KOPT-K1 (cell line): ENCODE measurements around the gene CLCA2.
"Not testable (repeated sequence)": the region's sequence is repeated elsewhere in the genome, so short reads cannot be mapped to it uniquely, and the experiment has no call there.

Experiments used
- H3K27ac ChIP-seq: fragments of 200-600 bp; sonication (generic); 2 replicates; pipeline ENCODE4 v1.5.1; 2016; ENCODE audit warnings: antibody characterized with exemption, mild to moderate bottlenecking, low read depth, low read length; ENCODE audit not compliant: poor library complexity, severe bottlenecking
- H3K36me3 ChIP-seq: fragments of 200-600 bp; sonication (generic); 2 replicates; pipeline ENCODE4 v1.5.1; 2017; ENCODE audit warnings: antibody characterized with exemption, mild to moderate bottlenecking, low read length, moderate library complexity; ENCODE audit not compliant: insufficient read depth
- H3K9me3 ChIP-seq: fragments of 200-600 bp; sonication (generic); 2 replicates; pipeline ENCODE4 v1.5.1; 2017; ENCODE audit warnings: antibody characterized with exemption, low read length, mild to moderate bottlenecking; ENCODE audit not compliant: insufficient read depth, poor library complexity, severe bottlenecking

Gene CLCA2

DNA sequence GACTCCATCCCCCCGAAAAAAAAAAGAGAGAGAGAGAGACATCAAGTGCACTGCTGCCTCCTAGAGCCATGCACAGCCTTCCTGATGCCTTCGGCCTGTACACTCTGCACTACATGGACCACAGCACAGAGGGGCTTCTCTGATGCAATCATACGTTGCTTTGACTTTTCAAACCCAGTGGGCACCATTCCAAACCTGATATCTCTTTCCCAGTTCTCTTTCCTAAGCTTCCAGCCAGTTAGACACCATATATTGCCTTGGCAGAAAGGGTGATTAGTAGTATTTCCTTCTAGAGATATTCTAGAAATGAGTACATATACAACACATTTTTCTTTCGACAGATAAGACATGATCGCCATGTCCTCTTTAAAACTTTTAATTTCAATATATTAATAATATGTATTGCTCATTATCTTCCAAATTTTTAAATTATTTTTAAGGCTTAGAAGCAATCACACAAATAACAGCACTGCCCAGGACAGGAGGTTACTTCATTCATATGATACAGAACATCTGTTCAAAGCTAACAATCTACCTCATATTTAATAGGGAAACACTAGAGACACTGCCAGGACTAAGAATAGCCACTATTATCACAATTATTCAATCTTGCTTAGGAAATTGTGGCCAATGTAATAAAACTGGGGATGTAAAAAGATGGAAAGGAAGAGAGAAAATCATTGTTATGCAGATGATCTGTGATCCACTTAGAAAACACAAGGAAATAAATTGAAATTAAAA is 54.6 kb downstream of the CLCA2 start:
- no peaks in the 10 kb centered on the region for H3K9me3 ChIP-seq
- no peak overlapping the region for H3K27ac ChIP-seq
- H3K36me3 ChIP-seq = no peaks in the 10 kb centered on the region

DNA sequence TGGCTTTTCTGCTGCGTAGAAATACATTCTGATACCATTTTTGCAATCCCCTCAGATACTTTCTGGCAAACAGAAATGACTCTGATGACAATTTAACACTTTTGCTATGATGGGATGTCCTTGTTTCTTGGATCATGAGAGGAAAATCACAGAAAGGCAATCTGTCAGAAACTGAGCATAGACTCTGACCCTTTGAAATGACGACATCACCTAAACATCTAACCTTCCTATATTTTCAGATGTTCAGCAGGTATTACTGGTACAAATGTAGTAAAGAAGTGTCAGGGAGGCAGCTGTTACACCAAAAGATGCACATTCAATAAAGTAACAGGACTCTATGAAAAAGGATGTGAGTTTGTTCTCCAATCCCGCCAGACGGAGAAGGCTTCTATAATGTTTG is 58.0 kb downstream of the CLCA2 start:
- H3K9me3 ChIP-seq = no peaks in the 10 kb centered on the region
- no peak overlapping the region for H3K27ac ChIP-seq
- no peaks in the 10 kb centered on the region for H3K36me3 ChIP-seq

DNA sequence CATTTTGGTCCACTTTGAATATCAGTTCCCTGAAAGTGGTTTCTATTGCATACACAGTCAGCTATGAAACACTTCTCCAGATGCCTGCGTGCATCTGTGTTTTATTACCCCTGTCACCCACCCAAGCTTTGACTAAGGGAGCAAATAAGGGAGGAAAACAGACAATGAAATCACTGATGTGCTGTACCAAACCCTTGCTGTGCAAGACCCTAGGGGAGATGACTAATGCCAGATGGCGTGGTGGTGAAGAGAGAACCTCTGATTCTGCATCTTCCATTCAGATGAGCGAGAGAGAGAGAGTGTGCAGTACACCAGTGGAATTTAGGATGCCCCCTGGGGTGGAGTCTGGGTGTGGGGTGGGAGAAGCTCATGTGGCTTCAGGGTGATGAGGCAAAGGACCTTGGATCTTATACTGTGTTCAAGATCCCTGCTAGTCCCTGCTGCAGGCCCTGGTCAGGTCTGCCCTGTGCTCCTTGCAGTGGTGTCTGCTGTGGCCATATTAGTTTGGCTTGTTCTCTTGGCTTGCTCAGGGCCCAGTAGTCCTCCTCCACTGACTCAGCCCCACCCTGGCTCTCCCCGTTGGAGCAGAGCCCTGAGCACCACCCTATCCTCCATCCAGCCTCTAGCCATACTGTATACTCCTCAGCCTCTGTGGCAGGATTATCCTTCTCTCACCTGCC is 63.3 kb downstream of the CLCA2 start:
- Histone ChIP-seq H3K27ac (no peak overlapping the region), H3K36me3 (no peaks in the 10 kb centered on the region)

DNA sequence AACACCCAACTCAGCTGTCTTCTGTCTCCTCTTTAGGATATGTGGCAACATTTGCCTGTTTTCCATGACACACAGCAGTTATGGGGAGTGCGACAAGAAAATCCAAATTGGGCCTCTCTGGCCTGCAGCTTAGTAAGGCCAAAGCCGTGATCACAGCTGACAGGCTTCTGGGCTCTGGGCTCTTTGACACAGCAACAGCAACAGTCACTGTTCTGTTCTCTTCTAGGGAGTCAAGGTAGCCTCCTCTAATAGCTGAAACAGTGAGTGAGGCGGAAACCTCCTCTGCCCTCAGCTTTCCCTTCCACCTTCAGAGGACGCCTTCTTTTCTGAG is 63.8 kb downstream of the CLCA2 start:
- no peaks in the 10 kb centered on the region for H3K9me3 ChIP-seq
- H3K36me3 ChIP-seq = no peaks in the 10 kb centered on the region
- no peak overlapping the region for H3K27ac ChIP-seq

More for the DNA sequence above, 63.3 kb downstream of the CLCA2 start:
- no peaks in the 10 kb centered on the region for H3K9me3 ChIP-seq

DNA sequence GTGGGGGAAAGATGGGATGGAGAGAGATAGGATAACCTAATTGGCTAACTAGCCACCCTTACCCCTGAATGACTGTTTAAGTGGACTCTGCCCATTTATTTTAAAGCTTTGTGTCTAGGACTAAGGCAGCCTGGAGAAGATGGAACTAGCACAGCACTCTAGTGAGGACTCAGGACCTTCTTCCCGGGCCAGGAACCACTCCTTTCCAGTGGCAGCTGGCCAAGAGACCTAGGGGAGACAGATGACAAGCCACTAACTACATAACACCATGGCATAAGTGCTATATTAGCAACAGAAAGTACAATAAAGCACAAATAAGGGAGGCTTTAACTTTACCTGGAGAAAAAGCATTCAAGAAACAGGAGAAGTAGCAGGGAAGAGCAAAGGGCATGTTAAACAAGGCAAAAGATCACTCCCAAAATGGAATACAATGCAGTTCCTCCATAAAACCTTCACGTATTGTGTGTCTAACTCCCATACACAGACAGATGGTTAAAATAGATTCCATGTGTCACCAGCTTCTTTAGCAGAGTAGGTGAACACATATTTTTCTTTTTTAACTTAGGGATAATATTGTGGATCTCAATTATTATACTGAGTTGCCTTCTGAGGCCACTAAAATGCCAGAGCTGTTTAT is 65.4 kb downstream of the CLCA2 start:
- H3K36me3 ChIP-seq = no peaks in the 10 kb centered on the region
- no peak overlapping the region for H3K27ac ChIP-seq
- no peaks in the 10 kb centered on the region for H3K9me3 ChIP-seq

DNA sequence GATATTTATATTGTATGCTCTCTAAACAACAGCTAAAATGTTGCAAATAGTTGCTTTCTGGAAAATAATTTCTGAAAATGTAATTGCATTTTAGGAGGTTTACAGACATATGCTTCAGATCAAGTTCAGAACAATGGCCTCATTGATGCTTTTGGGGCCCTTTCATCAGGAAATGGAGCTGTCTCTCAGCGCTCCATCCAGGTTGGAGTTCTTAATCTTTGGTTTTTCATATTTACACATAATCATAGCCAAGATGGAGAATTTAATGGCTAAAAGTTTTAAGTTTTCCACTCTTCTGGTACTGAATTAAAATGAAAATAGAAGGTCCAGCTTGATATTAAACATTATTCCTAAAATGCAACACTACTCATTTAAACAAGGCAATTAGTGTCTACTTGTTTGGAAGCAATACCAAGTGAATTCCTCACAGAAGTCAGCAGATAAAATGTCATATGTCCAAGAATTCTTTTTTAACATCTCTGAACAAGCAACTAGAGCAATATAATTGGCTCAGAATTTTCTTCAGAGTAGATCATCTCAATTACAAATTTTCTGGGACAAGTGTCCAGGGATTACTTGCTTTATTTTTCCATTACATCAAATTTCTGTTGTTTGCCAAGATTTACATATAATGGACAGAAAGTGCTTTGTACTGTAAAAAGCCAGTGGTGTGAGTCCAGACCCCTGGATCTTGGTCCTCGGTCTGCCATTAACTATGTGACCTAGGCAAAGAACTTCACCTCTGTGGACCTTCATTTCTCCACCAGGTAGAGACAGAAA is 67.4 kb downstream of the CLCA2 start:
- no peak overlapping the region for H3K27ac ChIP-seq
- no peaks in the 10 kb centered on the region for H3K36me3 ChIP-seq
- H3K9me3 ChIP-seq = no peaks in the 10 kb centered on the region

DNA sequence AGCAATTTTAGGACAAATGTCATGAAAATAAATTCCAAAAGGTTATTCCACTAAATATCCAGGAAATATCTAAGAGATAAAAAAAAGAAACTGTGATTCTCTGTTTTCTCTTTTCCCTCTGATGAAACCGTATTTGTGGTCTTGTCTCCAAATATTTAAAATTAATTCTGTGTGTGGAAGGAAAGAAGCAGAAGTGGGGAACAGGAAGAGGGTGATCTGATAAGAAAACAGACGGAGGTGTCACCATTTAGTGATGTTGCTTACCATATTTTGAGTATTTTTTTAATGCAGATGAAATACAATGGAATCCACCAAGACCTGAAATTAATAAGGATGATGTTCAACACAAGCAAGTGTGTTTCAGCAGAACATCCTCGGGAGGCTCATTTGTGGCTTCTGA is 74.3 kb downstream of the CLCA2 start:
- Histone ChIP-seq H3K27ac (no peak overlapping the region), H3K36me3 (no peaks in the 10 kb centered on the region), H3K9me3 (no peaks in the 10 kb centered on the region)

DNA sequence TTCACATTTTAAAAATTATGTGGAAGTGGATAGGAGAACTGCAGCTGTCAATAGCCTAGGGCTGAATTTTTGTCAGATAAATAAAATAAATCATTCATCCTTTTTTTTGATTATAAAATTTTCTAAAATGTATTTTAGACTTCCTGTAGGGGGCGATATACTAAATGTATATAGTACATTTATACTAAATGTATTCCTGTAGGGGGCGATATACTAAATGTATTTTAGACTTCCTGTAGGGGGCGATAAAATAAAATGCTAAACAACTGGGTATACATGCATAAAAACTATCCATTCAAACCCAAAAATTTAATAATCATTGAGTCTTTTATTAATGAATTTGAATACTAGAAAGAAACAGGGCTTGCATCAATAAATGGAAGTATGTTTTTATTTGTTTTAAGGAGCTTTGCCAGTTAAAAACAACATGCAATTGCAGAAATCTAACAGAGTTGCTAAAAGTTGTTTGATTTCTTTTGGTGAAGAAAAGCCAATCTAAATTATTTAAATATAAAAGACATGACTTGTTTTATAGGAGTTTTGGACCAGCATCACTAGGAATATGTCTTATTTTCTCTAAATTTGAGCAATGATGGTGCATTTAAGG is 76.1 kb downstream of the CLCA2 start:
- Histone ChIP-seq H3K9me3 (no peaks in the 10 kb centered on the region), H3K36me3 (no peaks in the 10 kb centered on the region), H3K27ac (no peak overlapping the region)

DNA sequence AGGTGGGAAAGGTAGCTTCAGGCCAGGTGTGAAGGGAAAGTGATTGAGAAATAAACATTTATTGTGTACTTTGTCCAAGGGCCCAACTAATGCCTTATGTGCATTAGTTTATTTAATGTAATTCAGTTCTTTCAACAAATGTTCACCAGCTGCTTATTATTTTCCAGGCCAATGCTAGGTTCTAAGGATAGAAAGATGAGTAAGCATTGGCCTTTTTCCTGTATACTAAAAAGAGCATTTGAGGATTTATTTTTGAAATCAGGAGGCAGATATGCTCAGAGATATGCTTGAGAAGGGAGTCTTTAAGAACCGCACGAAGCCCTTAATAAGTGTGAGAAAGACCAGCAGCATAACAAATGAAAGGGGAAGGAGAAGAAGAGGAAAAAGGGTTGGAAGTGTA is 76.7 kb downstream of the CLCA2 start:
- no peaks in the 10 kb centered on the region for H3K9me3 ChIP-seq
- H3K36me3 ChIP-seq = no peaks in the 10 kb centered on the region

DNA sequence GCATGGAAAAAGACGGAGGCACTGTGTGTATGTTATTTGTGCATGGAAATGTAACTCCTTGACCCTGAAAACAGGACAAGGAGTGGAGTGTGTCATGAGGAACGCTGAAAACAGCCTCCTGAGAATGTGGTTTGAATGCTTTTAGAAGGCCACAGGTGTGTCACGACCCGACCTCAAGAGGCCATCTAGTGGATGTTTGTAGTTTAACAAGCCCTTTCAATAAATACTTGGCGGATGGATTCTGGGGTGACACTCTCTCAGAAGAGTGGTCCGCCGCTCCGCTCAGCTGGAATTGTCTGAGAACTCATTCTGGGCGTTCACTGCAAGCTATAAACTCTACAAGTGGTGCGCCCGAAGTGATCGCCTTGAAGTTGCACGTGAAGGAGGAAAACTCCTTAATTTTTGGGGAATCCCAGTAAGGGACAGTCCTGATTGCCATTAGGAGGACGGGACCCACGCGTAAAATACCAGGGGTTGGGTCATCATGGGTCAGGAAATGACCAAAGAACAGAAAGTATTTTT is 78.2 kb downstream of the CLCA2 start:
- not testable (repeated sequence) for H3K36me3 ChIP-seq, H3K27ac ChIP-seq

More for the DNA sequence above, 76.7 kb downstream of the CLCA2 start:
- no peak overlapping the region for H3K27ac ChIP-seq

DNA sequence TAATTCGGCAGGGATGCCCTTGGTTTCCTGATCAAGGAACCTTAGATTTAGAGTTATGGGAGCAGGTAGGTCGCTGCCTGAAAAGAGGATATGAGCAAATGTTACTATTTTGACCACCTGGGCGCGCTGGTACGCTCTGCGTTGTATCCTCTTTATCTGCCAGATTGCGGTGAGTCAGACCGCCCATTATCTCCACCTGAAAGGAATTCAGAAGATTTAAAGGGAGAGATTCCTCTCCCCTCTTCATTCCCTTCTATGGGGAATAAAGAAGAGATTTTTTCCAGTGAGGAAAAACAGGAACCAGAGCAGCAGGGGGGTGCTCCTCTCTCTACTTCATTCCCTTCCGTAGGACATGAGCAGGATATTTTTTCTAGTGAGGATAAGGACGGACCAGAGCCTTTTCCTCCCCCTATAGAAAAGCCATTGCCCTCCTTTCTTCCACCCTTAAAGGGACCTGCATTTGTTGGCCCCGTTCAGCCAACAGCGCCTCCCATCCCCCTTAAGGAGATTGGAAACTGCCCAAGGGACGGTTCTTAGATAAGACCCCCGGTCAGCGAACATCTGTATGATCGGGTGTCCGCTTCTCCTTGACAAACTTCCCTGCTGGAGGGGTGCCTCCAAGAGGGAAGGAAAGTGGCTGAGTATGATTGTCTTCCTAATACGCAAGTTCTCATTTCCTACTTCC is 78.9 kb downstream of the CLCA2 start:
- no peaks in the 10 kb centered on the region for H3K9me3 ChIP-seq
- H3K27ac ChIP-seq = no peak overlapping the region
- H3K36me3 ChIP-seq = no peaks in the 10 kb centered on the region

More for the DNA sequence above, 78.2 kb downstream of the CLCA2 start:
- H3K9me3 ChIP-seq = not testable (repeated sequence)

DNA sequence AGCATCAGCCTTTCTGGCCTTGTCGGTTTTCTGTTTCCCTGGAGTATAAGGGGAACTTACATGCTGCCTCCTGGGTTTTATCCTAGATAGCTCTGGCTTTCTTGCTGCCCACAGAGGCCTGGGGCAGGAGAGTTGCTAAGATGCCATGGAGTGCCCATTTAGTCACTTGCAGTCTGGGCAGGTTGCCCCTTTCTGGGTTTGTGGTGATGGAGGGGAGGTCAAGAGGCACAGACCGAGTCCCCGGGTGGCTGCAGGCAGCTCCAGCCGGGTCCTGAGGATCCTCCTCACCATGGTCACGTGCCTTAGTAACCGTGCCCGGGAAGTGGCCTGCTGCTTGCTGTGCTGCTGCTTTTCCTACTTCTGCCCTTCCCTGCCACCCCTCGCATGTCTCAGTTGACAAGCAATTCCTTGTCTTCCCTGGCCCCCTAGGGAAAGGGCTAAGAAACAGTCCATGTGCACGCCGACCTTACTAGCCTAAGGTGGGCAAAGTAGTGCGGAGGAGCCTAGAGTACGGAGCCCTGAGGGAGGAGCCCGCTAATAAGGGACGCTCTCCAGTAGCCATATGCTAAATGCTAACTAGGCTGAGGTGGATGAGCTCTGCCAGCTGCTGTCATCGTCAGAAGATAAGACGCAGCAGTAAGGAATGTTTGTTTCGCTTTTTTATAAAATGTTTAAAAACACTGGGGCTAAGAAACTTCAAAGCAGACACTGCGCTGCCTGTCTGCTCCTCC is 79.6 kb downstream of the CLCA2 start:
- H3K27ac ChIP-seq = no peak overlapping the region
- H3K36me3 ChIP-seq = no peaks in the 10 kb centered on the region
- no peaks in the 10 kb centered on the region for H3K9me3 ChIP-seq

DNA sequence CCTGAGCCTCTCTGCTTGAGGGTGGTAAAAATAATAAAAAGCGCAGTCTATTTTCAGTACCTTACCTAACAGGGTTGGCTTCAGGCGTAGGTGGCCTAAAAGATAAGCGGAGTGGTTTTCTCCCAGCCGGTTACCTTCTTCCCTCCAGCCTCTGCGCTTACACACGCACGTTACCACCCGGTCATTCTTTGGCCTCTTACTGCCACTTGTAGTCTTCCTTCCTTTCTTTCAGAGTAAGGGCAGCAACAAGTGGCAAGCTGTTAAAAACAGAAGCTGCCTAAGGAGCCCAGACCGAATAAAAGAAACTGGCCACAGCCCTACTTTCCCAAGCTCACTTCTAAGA is 80.1 kb downstream of the CLCA2 start:
- Histone ChIP-seq H3K9me3 (no peaks in the 10 kb centered on the region), H3K27ac (no peak overlapping the region), H3K36me3 (no peaks in the 10 kb centered on the region)
